ENCODE data around the gene TMOD3.
"Not testable (repeated sequence)": the region's sequence is repeated elsewhere in the genome, so short reads cannot be mapped to it uniquely, and the experiment has no call there.

The TMOD3 gene

DNA sequence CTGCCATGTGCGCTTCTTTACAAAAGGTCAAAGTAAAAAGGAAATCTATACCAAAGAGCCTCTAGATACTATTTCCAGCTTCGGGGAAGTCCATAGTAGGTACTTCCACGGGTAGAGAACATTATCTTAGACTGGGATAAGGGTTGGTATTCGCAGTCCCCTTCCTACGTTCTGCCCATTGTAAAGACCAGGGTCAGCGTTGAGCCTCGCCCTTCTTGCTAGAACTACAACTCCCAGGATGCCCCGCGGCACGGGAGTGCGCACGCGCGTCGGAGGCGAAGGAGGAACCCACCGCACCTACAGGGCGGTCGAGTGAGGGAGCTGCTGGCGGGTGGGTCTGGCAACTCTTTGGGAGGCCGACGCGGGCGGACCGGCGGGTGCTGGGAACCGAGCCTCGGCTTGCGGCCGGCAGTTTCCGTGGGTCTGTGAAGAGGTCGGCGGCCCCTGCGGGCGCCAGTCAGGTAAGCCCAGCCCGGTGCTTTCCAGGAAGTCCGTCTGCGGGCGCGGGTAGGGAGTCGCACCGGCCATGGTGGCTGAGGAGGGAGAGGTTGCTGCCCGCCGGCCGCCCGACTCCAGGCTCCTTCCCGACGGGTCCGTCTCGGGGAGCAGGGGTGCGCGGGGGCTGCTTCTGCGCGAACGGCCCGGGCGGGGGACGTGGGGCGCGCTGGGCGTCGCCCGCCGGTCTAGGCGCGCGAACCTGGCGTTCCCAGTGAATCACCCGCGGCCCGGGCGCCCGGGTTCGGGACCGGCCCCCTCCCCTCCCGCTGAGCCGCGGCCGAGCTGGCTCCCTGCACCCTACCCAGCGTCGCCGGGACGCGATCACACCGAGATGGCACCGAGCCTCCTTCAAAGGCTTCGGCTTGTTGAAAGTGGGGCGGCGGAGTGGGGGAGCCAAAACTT, at the start of gene TMOD3:
TMOD3 (plus strand) TSS at position 278 of the 900 bp plus-strand sequence. CDS start 33,232 bp downstream, outside the sequence.
- no peaks in the 10 kb centered on the region for H3K27me3 ChIP-seq (ENCODE audit: control insufficient read depth, insufficient read depth, low read length)
- peak within 1 kb of the TSS; percentile 70 for H3K9ac ChIP-seq (ENCODE audit: low read length)
- peaks cover 5% of the 10 kb centered on the region for H3K4me1 ChIP-seq (ENCODE audit: control insufficient read depth, low read depth, low read length)
- H3K27ac ChIP-seq (ENCODE audit: low read length) = no peak within 1 kb of the TSS
- H3K36me3 ChIP-seq (ENCODE audit: control insufficient read depth, low read depth, low read length) = no peaks in the 10 kb centered on the region
- H3K9me3 ChIP-seq (ENCODE audit: control insufficient read depth, low read depth, low read length) = no peaks in the 10 kb centered on the region
- H3K4me3 ChIP-seq (ENCODE audit: low read length) = peak within 1 kb of the TSS; percentile 69

DNA sequence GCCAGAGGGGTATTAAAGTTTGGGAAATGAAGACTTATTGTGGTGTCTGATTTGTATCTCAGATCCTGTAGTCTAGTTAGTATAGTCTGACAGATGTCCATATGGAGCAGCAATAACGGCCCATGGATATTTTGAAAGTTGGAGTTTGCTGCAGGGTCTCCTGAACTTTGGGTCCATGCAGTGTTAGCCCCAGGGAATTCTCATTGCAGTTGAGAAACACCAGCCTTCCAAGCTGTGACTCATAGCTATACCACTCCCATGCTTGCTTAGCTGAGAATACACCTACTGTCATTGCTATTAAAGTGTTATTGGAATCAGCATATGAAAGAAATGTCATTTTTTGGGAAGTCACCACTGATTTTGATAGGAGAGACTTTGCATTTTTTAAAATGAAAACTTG, 48.8 kb upstream of the TMOD3 start:
- H3K4me1 ChIP-seq (ENCODE audit: control insufficient read depth, low read depth, low read length) = no peaks in the 10 kb centered on the region
- H3K36me3 ChIP-seq (ENCODE audit: control insufficient read depth, low read depth, low read length) = no peaks in the 10 kb centered on the region
- H3K9me3 ChIP-seq (ENCODE audit: control insufficient read depth, low read depth, low read length) = no peaks in the 10 kb centered on the region
- H3K27ac ChIP-seq (ENCODE audit: low read length) = no peak overlapping the region
- H3K4me3 ChIP-seq (ENCODE audit: low read length) = no peak overlapping the region
- no peaks in the 10 kb centered on the region for H3K27me3 ChIP-seq (ENCODE audit: control insufficient read depth, insufficient read depth, low read length)
- no peak overlapping the region for H3K9ac ChIP-seq (ENCODE audit: low read length)

DNA sequence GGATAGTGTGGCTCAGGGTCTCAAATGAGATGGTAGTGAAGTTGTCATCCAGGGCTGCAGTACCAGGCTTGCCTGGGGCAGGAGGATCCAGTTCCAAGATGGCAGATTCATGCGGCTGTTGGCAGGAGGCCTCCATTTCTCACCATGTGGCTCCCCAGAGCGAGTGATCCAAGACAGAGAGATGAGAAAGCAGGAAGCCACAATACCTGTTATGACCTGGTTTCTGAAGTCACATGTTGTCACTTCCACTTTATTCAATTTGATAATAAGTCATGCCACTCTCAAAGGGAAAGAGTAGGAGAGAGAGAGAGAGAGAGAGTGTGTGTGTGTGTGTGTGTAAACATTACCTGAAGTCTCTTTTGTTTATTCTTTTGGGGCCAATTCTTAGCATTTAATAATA, 47.9 kb upstream of the TMOD3 start:
- Histone ChIP-seq H3K27ac (ENCODE audit: low read length) (no peak overlapping the region), H3K9ac (ENCODE audit: low read length) (no peak overlapping the region), H3K36me3 (ENCODE audit: control insufficient read depth, low read depth, low read length) (no peaks in the 10 kb centered on the region), H3K4me1 (ENCODE audit: control insufficient read depth, low read depth, low read length) (no peaks in the 10 kb centered on the region), H3K9me3 (ENCODE audit: control insufficient read depth, low read depth, low read length) (no peaks in the 10 kb centered on the region), H3K4me3 (ENCODE audit: low read length) (no peak overlapping the region), H3K27me3 (ENCODE audit: control insufficient read depth, insufficient read depth, low read length) (no peaks in the 10 kb centered on the region)

- no peaks in the 10 kb centered on the region for H3K9me3 ChIP-seq (ENCODE audit: control insufficient read depth, low read depth, low read length)
- no peak overlapping the region for H3K27ac ChIP-seq (ENCODE audit: low read length)
- no peaks in the 10 kb centered on the region for H3K36me3 ChIP-seq (ENCODE audit: control insufficient read depth, low read depth, low read length)
- no peak overlapping the region for H3K9ac ChIP-seq (ENCODE audit: low read length)
- H3K4me3 ChIP-seq (ENCODE audit: low read length) = no peak overlapping the region
- H3K4me1 ChIP-seq (ENCODE audit: control insufficient read depth, low read depth, low read length) = no peaks in the 10 kb centered on the region
- no peaks in the 10 kb centered on the region for H3K27me3 ChIP-seq (ENCODE audit: control insufficient read depth, insufficient read depth, low read length)
Observed at GRCh38 chr15:51782357-51782896, 47.0 kb upstream of the TMOD3 start.

DNA sequence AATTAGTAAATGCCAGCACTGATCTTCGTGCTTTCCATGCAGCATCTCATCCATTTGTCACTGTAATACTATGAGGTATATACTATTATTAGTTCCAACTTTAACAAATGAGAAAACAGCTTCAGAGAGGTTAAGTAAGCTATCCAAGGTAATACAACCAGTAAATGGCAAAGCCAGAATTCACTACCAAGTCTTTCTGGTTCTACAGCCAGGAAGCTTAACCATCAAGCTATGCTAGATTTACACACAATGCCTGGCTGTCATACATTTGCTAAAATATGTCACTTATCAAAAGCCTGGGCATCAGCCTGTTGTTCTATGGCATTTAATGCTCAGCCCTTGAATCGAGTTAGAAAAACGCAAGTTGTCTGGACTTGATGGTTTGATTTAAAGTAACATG, 45.5 kb upstream of the TMOD3 start:
- no peaks in the 10 kb centered on the region for H3K9me3 ChIP-seq (ENCODE audit: control insufficient read depth, low read depth, low read length)
- H3K4me1 ChIP-seq (ENCODE audit: control insufficient read depth, low read depth, low read length) = no peaks in the 10 kb centered on the region
- H3K9ac ChIP-seq (ENCODE audit: low read length) = no peak overlapping the region
- H3K27me3 ChIP-seq (ENCODE audit: control insufficient read depth, insufficient read depth, low read length) = no peaks in the 10 kb centered on the region
- no peak overlapping the region for H3K4me3 ChIP-seq (ENCODE audit: low read length)
- no peaks in the 10 kb centered on the region for H3K36me3 ChIP-seq (ENCODE audit: control insufficient read depth, low read depth, low read length)
- no peak overlapping the region for H3K27ac ChIP-seq (ENCODE audit: low read length)

- not testable (repeated sequence) for H3K36me3 ChIP-seq (ENCODE audit: control insufficient read depth, low read depth, low read length); H3K9ac ChIP-seq (ENCODE audit: low read length)
Observed at GRCh38 chr15:51787130-51787529, 42.3 kb upstream of the TMOD3 start.

DNA sequence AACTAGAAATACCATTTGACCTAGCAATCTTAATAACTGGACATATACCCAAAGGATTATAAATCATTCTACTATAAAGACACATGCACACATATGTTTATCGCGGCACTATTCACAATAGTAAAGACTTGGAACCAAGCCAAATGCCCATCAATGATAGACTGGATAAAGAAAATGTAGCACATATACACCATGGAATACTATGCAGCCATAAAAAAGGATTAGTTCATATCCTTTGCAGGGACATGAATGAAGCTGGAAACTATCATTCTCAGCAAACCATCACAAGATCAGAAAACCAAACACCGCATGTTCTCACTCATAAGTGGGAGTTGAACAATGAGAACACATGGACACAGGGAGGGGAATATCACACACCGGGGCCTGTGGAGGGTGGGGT, 37.0 kb upstream of the TMOD3 start:
- not testable (repeated sequence) for H3K4me3 ChIP-seq (ENCODE audit: low read length); H3K9ac ChIP-seq (ENCODE audit: low read length); H3K36me3 ChIP-seq (ENCODE audit: control insufficient read depth, low read depth, low read length); H3K27me3 ChIP-seq (ENCODE audit: control insufficient read depth, insufficient read depth, low read length); H3K4me1 ChIP-seq (ENCODE audit: control insufficient read depth, low read depth, low read length); H3K9me3 ChIP-seq (ENCODE audit: control insufficient read depth, low read depth, low read length); H3K27ac ChIP-seq (ENCODE audit: low read length)

More at GRCh38 chr15:51787130-51787529, 42.3 kb upstream of the TMOD3 start:
- H3K4me1 ChIP-seq (ENCODE audit: control insufficient read depth, low read depth, low read length); H3K27me3 ChIP-seq (ENCODE audit: control insufficient read depth, insufficient read depth, low read length); H3K4me3 ChIP-seq (ENCODE audit: low read length); H3K27ac ChIP-seq (ENCODE audit: low read length); H3K9me3 ChIP-seq (ENCODE audit: control insufficient read depth, low read depth, low read length): not testable (repeated sequence)

GRCh38 chr15:51793521-51794305, 35.7 kb upstream of the TMOD3 start:
- H3K27ac ChIP-seq (ENCODE audit: low read length) = no peak overlapping the region

GRCh38 chr15:51796847-51797401, 32.5 kb upstream of the TMOD3 start:
- no peak overlapping the region for H3K9ac ChIP-seq (ENCODE audit: low read length)
- no peak overlapping the region for H3K4me3 ChIP-seq (ENCODE audit: low read length)
- H3K36me3 ChIP-seq (ENCODE audit: control insufficient read depth, low read depth, low read length) = no peaks in the 10 kb centered on the region
- no peaks in the 10 kb centered on the region for H3K4me1 ChIP-seq (ENCODE audit: control insufficient read depth, low read depth, low read length)
- no peaks in the 10 kb centered on the region for H3K27me3 ChIP-seq (ENCODE audit: control insufficient read depth, insufficient read depth, low read length)
- H3K27ac ChIP-seq (ENCODE audit: low read length) = no peak overlapping the region
- H3K9me3 ChIP-seq (ENCODE audit: control insufficient read depth, low read depth, low read length) = no peaks in the 10 kb centered on the region

More at GRCh38 chr15:51793521-51794305, 35.7 kb upstream of the TMOD3 start:
- Histone ChIP-seq H3K36me3 (ENCODE audit: control insufficient read depth, low read depth, low read length) (no peaks in the 10 kb centered on the region), H3K9me3 (ENCODE audit: control insufficient read depth, low read depth, low read length) (no peaks in the 10 kb centered on the region), H3K9ac (ENCODE audit: low read length) (no peak overlapping the region), H3K27me3 (ENCODE audit: control insufficient read depth, insufficient read depth, low read length) (no peaks in the 10 kb centered on the region), H3K4me1 (ENCODE audit: control insufficient read depth, low read depth, low read length) (no peaks in the 10 kb centered on the region), H3K4me3 (ENCODE audit: low read length) (no peak overlapping the region)

- no peaks in the 10 kb centered on the region for H3K4me1 ChIP-seq (ENCODE audit: control insufficient read depth, low read depth, low read length)
- H3K4me3 ChIP-seq (ENCODE audit: low read length) = no peak overlapping the region
- no peaks in the 10 kb centered on the region for H3K9me3 ChIP-seq (ENCODE audit: control insufficient read depth, low read depth, low read length)
- no peaks in the 10 kb centered on the region for H3K27me3 ChIP-seq (ENCODE audit: control insufficient read depth, insufficient read depth, low read length)
- H3K9ac ChIP-seq (ENCODE audit: low read length) = no peak overlapping the region
- H3K36me3 ChIP-seq (ENCODE audit: control insufficient read depth, low read depth, low read length) = no peaks in the 10 kb centered on the region
- no peak overlapping the region for H3K27ac ChIP-seq (ENCODE audit: low read length)
Observed at GRCh38 chr15:51798281-51798680, 31.2 kb upstream of the TMOD3 start.
